DMS53 (cell line): ENCODE measurements around the gene CHCHD3.

Experiments used
- DNase-seq: peaks from one replicate; lab custom pipeline; 2025; lab: John Stamatoyannopoulos, UW

The CHCHD3 gene

GRCh38 chr7:132861424-132861823, 220.5 kb downstream of the CHCHD3 start:
- DNase-seq, result no peak

- DNase-seq, result no peak
Observed at GRCh38 chr7:132859199-132859598, 222.7 kb downstream of the CHCHD3 start.

- DNase-seq, result no peak
Observed at GRCh38 chr7:132858760-132859159, 223.1 kb downstream of the CHCHD3 start.

- no peak for DNase-seq
Observed at GRCh38 chr7:132858251-132858650, 223.6 kb downstream of the CHCHD3 start.

- DNase-seq, result no peak
Observed at GRCh38 chr7:132857703-132858102, 224.2 kb downstream of the CHCHD3 start.

- DNase-seq, result no peak
Observed at GRCh38 chr7:132857031-132857430, 224.9 kb downstream of the CHCHD3 start.

- DNase-seq, result no peak
Observed at GRCh38 chr7:132856416-132856815, 225.5 kb downstream of the CHCHD3 start.

GRCh38 chr7:132855901-132856300, 226.0 kb downstream of the CHCHD3 start:
- no peak for DNase-seq

GRCh38 chr7:132854238-132854637, 227.7 kb downstream of the CHCHD3 start:
- no peak for DNase-seq

- DNase-seq, result no peak
Observed at GRCh38 chr7:132847376-132847775, 234.5 kb downstream of the CHCHD3 start.

- DNase-seq, result no peak
Observed at GRCh38 chr7:132846086-132846485, 235.8 kb downstream of the CHCHD3 start.

GRCh38 chr7:132842478-132842877, 239.4 kb downstream of the CHCHD3 start:
- DNase-seq, result no peak

GRCh38 chr7:132840199-132840598, 241.7 kb downstream of the CHCHD3 start:
- no peak for DNase-seq

- no peak for DNase-seq
Observed at GRCh38 chr7:132838313-132838712, 243.6 kb downstream of the CHCHD3 start.

- no peak for DNase-seq
Observed at GRCh38 chr7:132837529-132837928, 244.4 kb downstream of the CHCHD3 start.

GRCh38 chr7:132836746-132837145, 245.1 kb downstream of the CHCHD3 start:
- DNase-seq, result no peak

GRCh38 chr7:132830941-132831340, 250.9 kb downstream of the CHCHD3 start:
- no peak for DNase-seq

GRCh38 chr7:132828502-132828901, 253.4 kb downstream of the CHCHD3 start:
- no peak for DNase-seq

GRCh38 chr7:132825932-132826835, 255.7 kb downstream of the CHCHD3 start:
- no peak for DNase-seq

- DNase-seq, result no peak
Observed at GRCh38 chr7:132825222-132825621, 256.7 kb downstream of the CHCHD3 start.

GRCh38 chr7:132819648-132820047, 262.2 kb downstream of the CHCHD3 start:
- DNase-seq, result no peak

- no peak for DNase-seq
Observed at GRCh38 chr7:132817949-132818348, 263.9 kb downstream of the CHCHD3 start.

- no peak for DNase-seq
Observed at GRCh38 chr7:132815696-132816311, 266.1 kb downstream of the CHCHD3 start.
